Fibroblast of skin of back (primary cell): ENCODE results near the gene TFG.

Experiments
- DNase-seq: peaks from one replicate; pipeline ENCODE4 v3.0.0-alpha.2; 2013

Gene TFG

GRCh38 chr3:100706365-100706764 is 2.9 kb upstream of the TFG start:
- DNase-seq: no peak

- DNase-seq: no peak
Observed at GRCh38 chr3:100708644-100708988, 678 bp upstream of the TFG start.

GRCh38 chr3:100709842-100710260 is 557 bp downstream of the TFG start:
- DNase-seq: peak; percentile 33

GRCh38 chr3:100710261-100710968 is 1.1 kb downstream of the TFG start:
- DNase-seq: peak; percentile 78

- DNase-seq: no peak
Observed at GRCh38 chr3:100715176-100715575, 5.9 kb downstream of the TFG start.

GRCh38 chr3:100717063-100717462 is 7.8 kb downstream of the TFG start:
- no peak for DNase-seq

- no peak for DNase-seq
Observed at GRCh38 chr3:100717637-100718487, 8.6 kb downstream of the TFG start.

GRCh38 chr3:100719136-100719535 is 9.8 kb downstream of the TFG start:
- DNase-seq: no peak

- DNase-seq: no peak
Observed at GRCh38 chr3:100720426-100720825, 11.1 kb downstream of the TFG start.

- DNase-seq: no peak
Observed at GRCh38 chr3:100725935-100726513, 16.7 kb downstream of the TFG start.

- no peak for DNase-seq
Observed at GRCh38 chr3:100726706-100727105, 17.4 kb downstream of the TFG start.

- no peak for DNase-seq
Observed at GRCh38 chr3:100730524-100730923, 21.2 kb downstream of the TFG start.

GRCh38 chr3:100732435-100732834 is 23.1 kb downstream of the TFG start:
- no peak for DNase-seq

GRCh38 chr3:100737334-100737733 is 28.0 kb downstream of the TFG start:
- DNase-seq: no peak

GRCh38 chr3:100740207-100740606 is 30.9 kb downstream of the TFG start:
- DNase-seq: no peak

GRCh38 chr3:100743535-100743934 is 34.2 kb downstream of the TFG start:
- no peak for DNase-seq

GRCh38 chr3:100744671-100745070 is 35.4 kb downstream of the TFG start:
- DNase-seq: no peak

- DNase-seq: no peak
Observed at GRCh38 chr3:100745617-100746016, 36.3 kb downstream of the TFG start.

- DNase-seq: no peak
Observed at GRCh38 chr3:100746092-100746491, 36.8 kb downstream of the TFG start.

- no peak for DNase-seq
Observed at GRCh38 chr3:100748220-100748619, 38.9 kb downstream of the TFG start.

GRCh38 chr3:100748967-100749366 is 39.7 kb downstream of the TFG start:
- DNase-seq: no peak

GRCh38 chr3:100753846-100754245 is 44.6 kb downstream of the TFG start:
- DNase-seq: no peak

GRCh38 chr3:100754563-100755334 is 45.5 kb downstream of the TFG start:
- DNase-seq: no peak
